Lung (tissue), 12 donors: ENCODE data around the gene DNAJC5G. TPM values are rescaled to one million over a fixed set of nuclear protein-coding genes. Genes with fewer than 3 reads are reported as not detected.

Experiments
- ATAC-seq: fragments of 200-7000 bp; cut with Tn5 transposase; one replicate; pipeline ENCODE4 v1.9.1; 2020; ENCODE audit warnings: moderate number of reproducible peaks; ENCODE audit not compliant: insufficient read depth, low FRiP score
- DNase-seq, 3 donors: peaks; one replicate each; pipeline ENCODE4 v3.0.0-alpha.2; 2013 to 2017
- H3K27ac ChIP-seq, 2 donors: one replicate each; pipeline ENCODE4 v1.5.1; 2013; ENCODE audit warnings: mild to moderate bottlenecking in 2 of 2, moderate library complexity in 2 of 2, control low read depth in 1 of 2, inconsistent platforms in 1 of 2, low read depth in 1 of 2, low read length in 1 of 2
- H3K27me3 ChIP-seq, 3 donors: one replicate each; pipeline ENCODE4 v1.5.1; 2013; ENCODE audit warnings: low read length in 2 of 3; ENCODE audit not compliant: control insufficient read depth in 3 of 3, insufficient read depth in 3 of 3
- H3K36me3 ChIP-seq, 4 donors: one replicate each; pipeline ENCODE4 v1.5.1; 2013; ENCODE audit warnings: low read length in 4 of 4, mild to moderate bottlenecking in 1 of 4, moderate library complexity in 1 of 4; ENCODE audit not compliant: control insufficient read depth in 4 of 4, insufficient read depth in 4 of 4
- H3K4me1 ChIP-seq, 5 donors: one replicate each; pipeline ENCODE4 v1.5.1; 2013; ENCODE audit warnings: low read length in 5 of 5, mild to moderate bottlenecking in 2 of 5, moderate library complexity in 1 of 5; ENCODE audit not compliant: control insufficient read depth in 5 of 5, insufficient read depth in 5 of 5
- H3K4me3 ChIP-seq: one replicate; pipeline ENCODE4 v1.5.1; 2013; ENCODE audit warnings: mild to moderate bottlenecking, control low read depth, moderate library complexity
- H3K9ac ChIP-seq, 2 donors: one replicate each; pipeline ENCODE4 v1.5.1; 2013; ENCODE audit warnings: low read length in 2 of 2, control low read depth in 1 of 2; ENCODE audit not compliant: insufficient read depth in 1 of 2
- H3K9me3 ChIP-seq, 4 donors: one replicate each; pipeline ENCODE4 v1.5.1; 2013; ENCODE audit warnings: low read length in 3 of 4, mild to moderate bottlenecking in 1 of 4, moderate library complexity in 1 of 4; ENCODE audit not compliant: control insufficient read depth in 4 of 4, insufficient read depth in 3 of 4
- CTCF ChIP-seq: IDR thresholded peaks from 2 replicates; pipeline ENCODE4 v1.5.1; 2012; ENCODE audit warnings: mild to moderate bottlenecking; ENCODE audit errors: control extremely low read depth, extremely low read depth
- WGBS, 2 donors: extraction: QIAGEN DNeasy Blood & Tissue Kit; methylation state at CpG; one replicate each; pipeline ENCODE4 v1.1.7; 2013; 5-methylcytosine and 5-hydroxymethylcytosine counted together
- polyA plus RNA-seq, 2 donors: library from polyadenylated mRNA; stranded (reverse); fragments of 200-250 nt; gene quantifications; one replicate each; pipeline ENCODE4 v1.2.1, GENCODE V29; 2013
- total RNA-seq, 2 donors: library from RNA; depleted of rRNA in 1 of 2; stranded (reverse); fragments of >200 nt in 1 of 2; gene quantifications; one replicate each; pipeline ENCODE4 v1.2.1, GENCODE V29; 2014 to 2021
- donor health status: control.
- donor health status: control.
- donor health status: Bipolar disorder and iron deficiency.
- donor health status: healthy.
- donor health status: DM: yes; HTN: yes; CAD: no.

The DNAJC5G gene
- total and polyA plus RNA-seq, 4 donors = not detected

- 83 to 85% methylated on average over 24 of the region's 24 CpGs for WGBS, 2 donors
- Histone ChIP-seq H3K36me3 (peaks cover 14 to 65% (median 35%) of the 10 kb centered on the region in 4 donors), H3K9me3 (no peaks in the 10 kb centered on the region), H3K9ac (no peak overlapping the region), H3K4me1 (no peaks in the 10 kb centered on the region), H3K4me3 (no peak overlapping the region), H3K27ac (no peak overlapping the region), H3K27me3 (no peaks in the 10 kb centered on the region)
- no peak for DNase-seq
- ATAC-seq = no peak
- no peak for TF ChIP-seq CTCF
These were observed 33.2 kb upstream of the DNAJC5G start for GRCh38 chr2:27241761-27242613.

- Histone ChIP-seq H3K4me1 (no peaks in the 10 kb centered on the region), H3K9me3 (no peaks in the 10 kb centered on the region), H3K27me3 (no peaks in the 10 kb centered on the region), H3K27ac (no peak overlapping the region), H3K9ac (no peak overlapping the region), H3K36me3 (peaks cover 9 to 61% (median 32%) of the 10 kb centered on the region in 4 donors), H3K4me3 (no peak overlapping the region)
- ATAC-seq = no peak
- WGBS, 2 donors = 97% methylated on average over 16 of the region's 16 CpGs
- DNase-seq = no peak
- no peak for TF ChIP-seq CTCF
These were observed 32.6 kb upstream of the DNAJC5G start for GRCh38 chr2:27242614-27242951.

- ATAC-seq = no peak
- Histone ChIP-seq H3K9me3 (no peaks in the 10 kb centered on the region), H3K27me3 (no peaks in the 10 kb centered on the region), H3K36me3 (peaks cover 4 to 52% (median 25%) of the 10 kb centered on the region in 4 donors), H3K27ac (no peak overlapping the region), H3K4me3 (no peak overlapping the region), H3K4me1 (no peaks in the 10 kb centered on the region), H3K9ac (no peak overlapping the region)
- DNase-seq = no peak
- no peak for TF ChIP-seq CTCF
- WGBS, 2 donors = 87 to 90% methylated on average over 18 to 19 of the region's 19 CpGs
These were observed 31.7 kb upstream of the DNAJC5G start for GRCh38 chr2:27243391-27244130.
